Tongue (tissue), 2 donors: ENCODE results near the gene HS2ST1. TPM values are rescaled to one million over a fixed set of nuclear protein-coding genes. Genes with fewer than 3 reads are reported as not detected.

ENCODE experiments used
- DNase-seq: peaks from one replicate; pipeline ENCODE4 v3.0.0-alpha.2; 2015
- total RNA-seq: library from RNA; depleted of rRNA; stranded (reverse); fragments of >200 nt; gene quantifications from one replicate; pipeline ENCODE4 v1.2.3, GENCODE V29; 2014

The HS2ST1 gene
- total RNA-seq, 1 donor from 2014 or later: 24.0 TPM

DNA sequence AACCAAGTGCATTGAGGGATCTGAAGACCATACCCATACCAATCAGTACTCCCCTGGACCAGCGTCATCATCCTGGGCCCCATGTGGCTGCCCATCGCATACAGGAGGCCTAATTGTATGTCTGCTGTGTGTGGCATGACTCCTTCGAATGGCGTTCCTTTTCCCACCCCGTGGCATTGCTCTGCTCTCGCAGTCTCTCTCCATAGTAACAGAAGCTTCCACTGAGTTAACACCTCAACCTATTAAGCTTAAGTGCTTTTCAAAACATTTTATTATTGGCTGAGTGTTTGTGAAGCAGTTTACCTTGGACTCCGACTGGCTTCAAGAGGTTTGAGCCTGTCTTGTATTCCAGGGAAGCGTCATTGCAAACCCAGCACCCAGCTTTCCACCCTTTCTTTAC lies 227.1 kb downstream of the HS2ST1 start:
- DNase-seq: no peak

GRCh38 chr1:87143413-87144135 lies 229.1 kb downstream of the HS2ST1 start:
- DNase-seq: no peak

- no peak for DNase-seq
Observed at GRCh38 chr1:87144316-87144895, 230.0 kb downstream of the HS2ST1 start.

- no peak for DNase-seq
Observed at GRCh38 chr1:87144981-87145380, 230.5 kb downstream of the HS2ST1 start.

DNA sequence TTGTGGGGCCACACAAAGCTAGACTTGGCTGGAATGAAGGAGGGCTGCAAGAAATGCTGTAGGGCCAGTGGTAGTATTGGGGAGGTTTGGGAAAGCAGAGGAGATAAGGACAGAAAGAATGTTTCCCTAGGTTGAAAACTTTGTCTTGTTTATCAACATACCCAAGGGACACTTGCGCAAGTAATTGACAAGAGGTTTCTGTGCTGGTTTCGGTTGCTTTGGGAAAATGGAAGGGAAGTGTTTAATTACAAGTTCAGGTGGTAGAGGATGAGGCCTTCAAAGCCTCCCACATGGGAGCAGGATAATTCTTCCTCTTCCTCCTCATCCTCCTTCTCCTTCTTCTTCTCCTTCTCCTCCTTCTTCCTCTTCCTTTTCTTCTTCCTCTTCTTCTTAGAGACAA lies 232.1 kb downstream of the HS2ST1 start:
- no peak for DNase-seq

- DNase-seq: no peak
Observed at GRCh38 chr1:87146986-87147385, 232.6 kb downstream of the HS2ST1 start.

DNA sequence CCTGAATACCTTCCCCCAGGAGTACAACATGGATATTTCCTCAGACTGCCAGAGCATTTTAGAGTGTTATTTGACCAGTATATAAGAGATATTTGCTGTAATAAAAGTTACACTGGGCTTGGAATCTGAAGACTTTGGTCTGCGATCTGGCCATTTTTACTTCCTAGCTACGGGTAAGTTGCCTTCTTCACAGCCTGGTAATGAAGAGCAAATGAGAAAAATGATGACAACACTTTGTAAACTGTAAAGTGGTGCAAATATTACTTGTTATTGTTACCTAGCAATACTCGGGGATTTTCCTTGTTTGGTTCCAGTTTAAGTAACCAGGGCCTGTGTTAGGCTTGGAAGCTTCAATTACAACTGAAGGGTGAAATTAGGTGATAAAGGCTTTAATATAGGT lies 233.4 kb downstream of the HS2ST1 start:
- DNase-seq: no peak

DNA sequence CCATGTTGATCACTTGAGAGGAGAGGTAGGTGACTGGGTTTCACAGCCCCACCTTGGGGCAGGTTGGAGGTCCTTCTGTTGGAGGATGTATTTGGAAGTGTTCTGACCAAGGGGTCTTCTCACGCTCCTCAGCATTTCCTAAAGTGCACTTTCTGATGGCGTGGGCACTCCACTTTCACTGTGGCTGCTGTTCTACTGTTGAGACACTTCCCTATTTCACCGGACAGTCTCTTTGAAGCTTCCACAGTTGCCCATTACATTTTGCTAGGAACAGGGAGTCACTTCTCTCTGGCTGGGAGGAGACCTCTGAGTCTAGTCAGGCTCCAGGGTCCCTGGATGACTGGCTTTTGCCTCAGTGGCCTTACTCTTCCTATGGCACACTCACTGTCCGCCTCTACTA lies 234.2 kb downstream of the HS2ST1 start:
- DNase-seq: no peak

GRCh38 chr1:87149241-87150041 lies 235.0 kb downstream of the HS2ST1 start:
- peak; percentile 78 for DNase-seq

DNA sequence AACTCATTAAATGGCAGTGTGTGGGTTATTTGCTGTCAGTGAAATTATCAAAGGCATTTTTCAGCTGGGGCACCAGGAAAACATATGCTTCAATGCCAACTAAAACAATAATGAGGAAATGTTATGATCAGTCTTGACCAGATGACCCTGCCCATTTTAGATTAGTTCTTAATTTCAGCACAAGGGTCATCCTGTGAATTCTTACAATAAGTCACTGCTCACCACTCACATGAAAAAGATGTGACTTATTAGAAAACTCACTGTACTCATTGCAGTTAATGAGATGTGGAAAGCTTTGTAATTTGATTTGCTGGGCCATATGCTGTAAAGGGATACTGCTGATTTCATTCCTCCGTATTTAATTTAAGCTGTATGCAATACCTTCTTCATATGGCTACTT lies 235.7 kb downstream of the HS2ST1 start:
- DNase-seq: no peak

- DNase-seq: peak; percentile 89
Observed at GRCh38 chr1:87151500-87152421, 237.3 kb downstream of the HS2ST1 start.

DNA sequence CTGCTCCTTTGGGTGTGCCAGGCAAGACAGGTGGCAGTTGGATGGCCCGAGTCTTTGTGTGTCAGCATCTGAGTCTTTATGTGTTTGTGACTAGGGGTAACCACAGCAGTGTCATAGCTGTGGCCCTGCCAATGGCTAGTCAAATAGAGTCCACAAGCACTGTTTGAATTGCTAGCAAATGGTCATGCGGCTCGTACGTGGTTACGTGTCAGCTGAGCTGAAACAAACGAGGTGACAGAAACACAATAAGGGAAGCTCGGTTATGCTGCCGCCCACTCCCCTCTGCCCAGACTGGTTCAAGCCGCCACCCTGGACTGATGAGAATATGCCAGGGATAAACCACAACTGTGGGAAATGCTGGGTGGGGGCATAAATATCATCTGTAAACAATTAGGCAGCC lies 239.9 kb downstream of the HS2ST1 start:
- DNase-seq: no peak

DNA sequence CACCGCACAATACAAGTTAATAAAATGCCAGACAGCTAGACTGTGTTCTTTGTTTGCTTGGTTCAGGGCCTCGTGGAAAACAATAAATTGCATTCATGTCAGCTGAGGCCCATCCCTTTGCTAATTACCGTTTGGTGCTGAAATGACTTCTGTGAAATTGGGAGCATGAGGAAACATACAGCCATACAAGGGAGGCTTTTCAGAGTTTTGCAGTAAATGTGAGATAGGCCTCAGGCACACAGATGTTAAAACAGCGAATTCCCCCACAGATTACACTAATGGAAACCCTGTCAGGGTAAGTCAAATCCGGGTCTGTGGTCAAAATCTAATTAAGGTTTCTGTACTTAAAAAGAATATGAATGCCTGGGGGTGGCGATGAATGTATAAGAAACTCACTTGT lies 240.7 kb downstream of the HS2ST1 start:
- peak; percentile 41 for DNase-seq

DNA sequence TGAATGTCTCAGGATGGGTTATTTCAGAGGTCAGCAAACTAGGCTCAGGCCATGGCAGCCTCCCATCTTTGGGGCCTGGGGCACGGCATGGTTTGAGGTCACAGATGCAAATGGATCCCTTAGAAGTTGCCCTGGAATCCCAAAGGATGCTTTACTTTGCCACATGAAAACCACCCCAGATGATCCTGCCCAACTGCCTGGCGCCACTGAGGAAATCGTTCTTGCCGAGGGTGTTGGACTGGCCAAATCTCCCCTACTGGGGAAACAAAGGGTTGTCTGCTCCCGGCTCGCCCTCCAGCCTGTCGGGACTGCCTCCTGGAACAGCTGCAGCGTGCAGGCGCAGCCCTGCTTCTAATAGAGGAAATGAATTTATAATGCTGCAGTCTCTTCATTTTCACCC lies 241.2 kb downstream of the HS2ST1 start:
- peak; percentile 50 for DNase-seq

DNA sequence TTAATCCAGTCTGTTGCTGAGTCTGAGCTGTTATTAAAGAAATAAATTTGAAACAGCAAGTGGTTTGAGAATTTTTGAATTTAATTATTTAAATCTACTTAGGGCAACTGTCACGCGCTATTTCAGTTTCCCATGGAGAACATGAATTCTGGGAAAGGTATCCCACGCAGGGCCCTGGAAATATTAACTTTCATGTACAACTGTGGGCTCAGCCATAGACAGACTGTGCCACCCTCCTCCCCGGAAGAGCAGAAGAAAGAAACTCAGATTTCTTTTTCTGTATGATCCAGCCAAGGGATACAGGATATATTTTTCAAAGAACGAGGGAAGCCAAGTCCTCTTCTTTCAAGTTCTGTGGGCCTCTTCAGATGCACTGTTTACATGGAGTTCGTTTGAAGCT lies 241.7 kb downstream of the HS2ST1 start:
- DNase-seq: no peak

GRCh38 chr1:87159378-87159915 lies 245.0 kb downstream of the HS2ST1 start:
- DNase-seq: no peak

Other genes starting within 250 kb of the HS2ST1 start
- 119 TPM for gene SH3GLB1, start 210.1 kb upstream of the HS2ST1 start, total RNA-seq
- gene SELENOF, start 509 bp upstream of the HS2ST1 start, total RNA-seq: 130 TPM